Neural progenitor cell (in vitro differentiated cells): ENCODE results near the gene MGAT4B. TPM values are rescaled to one million over a fixed set of nuclear protein-coding genes. Genes with fewer than 3 reads are reported as not detected.

Experiments used
- DNase-seq: peaks from one replicate; pipeline ENCODE4 v3.0.0-alpha.2; 2016; ENCODE audit warnings: low spot score
- H2AFZ ChIP-seq: fragments of 200-600 bp; sonication (generic); replicated peaks from 2 replicates; pipeline ENCODE4 v1.6.1; 2016; ENCODE audit warnings: antibody characterized with exemption
- H3F3A ChIP-seq: fragments of 200-600 bp; sonication (generic); 2 replicates; pipeline ENCODE4 v1.6.1; 2016; ENCODE audit warnings: antibody characterized with exemption, low read depth
- H3K27ac ChIP-seq: fragments of 200-600 bp; sonication (generic); 2 replicates; pipeline ENCODE4 v1.5.1; 2016; ENCODE audit warnings: mild to moderate bottlenecking
- H3K27me3 ChIP-seq: fragments of 200-600 bp; sonication (generic); 2 replicates; pipeline ENCODE4 v1.6.1; 2016; ENCODE audit warnings: mild to moderate bottlenecking, moderate library complexity
- H3K36me3 ChIP-seq: fragments of 200-600 bp; sonication (generic); 2 replicates; pipeline ENCODE4 v1.5.1; 2016
- H3K4me1 ChIP-seq: fragments of 200-600 bp; sonication (generic); 2 replicates; pipeline ENCODE4 v1.6.1; 2016; ENCODE audit warnings: mixed run types
- H3K4me2 ChIP-seq: fragments of 200-600 bp; sonication (generic); 2 replicates; pipeline ENCODE4 v1.6.1; 2016
- H3K4me3 ChIP-seq: fragments of 200-600 bp; sonication (generic); 2 replicates; pipeline ENCODE4 v1.5.1; 2016
- H3K79me2 ChIP-seq: fragments of 200-600 bp; sonication (generic); 2 replicates; pipeline ENCODE4 v1.6.1; 2016; ENCODE audit warnings: low read depth
- H3K9ac ChIP-seq: fragments of 200-600 bp; sonication (generic); 2 replicates; pipeline ENCODE4 v1.6.1; 2016
- H3K9me3 ChIP-seq: fragments of 200-600 bp; sonication (generic); 2 replicates; pipeline ENCODE4 v1.5.1; 2016; ENCODE audit warnings: low read depth
- H4K20me1 ChIP-seq: fragments of 200-600 bp; sonication (generic); 2 replicates; pipeline ENCODE4 v1.6.1; 2016; ENCODE audit warnings: low read depth
- H3K27ac Mint-ChIP-seq: 3 replicates; pipeline ENCODE4 v1.8.0; 2021; ENCODE audit warnings: mixed read lengths
- H3K27me3 Mint-ChIP-seq: 2 replicates; pipeline ENCODE4 v1.8.0; 2022; ENCODE audit warnings: low read depth, mild to moderate bottlenecking, inconsistent platforms, moderate library complexity, mixed read lengths; ENCODE audit not compliant: insufficient read depth
- H3K36me3 Mint-ChIP-seq: 3 replicates; pipeline ENCODE4 v1.8.0; 2021; ENCODE audit warnings: mixed read lengths
- H3K4me1 Mint-ChIP-seq: 3 replicates; pipeline ENCODE4 v1.8.0; 2021; ENCODE audit warnings: mixed read lengths
- H3K4me3 Mint-ChIP-seq: 3 replicates; pipeline ENCODE4 v1.8.0; 2021; ENCODE audit warnings: mild to moderate bottlenecking, moderate library complexity, mixed read lengths
- H3K9me3 Mint-ChIP-seq: 3 replicates; pipeline ENCODE4 v1.8.0; 2020; ENCODE audit warnings: mixed read lengths
- CTCF ChIP-seq: fragments of 200-600 bp; sonication (generic); IDR thresholded peaks from 2 replicates; pipeline ENCODE4 v1.5.1; 2017; ENCODE audit warnings: antibody characterized with exemption, mild to moderate bottlenecking
- EZH2 ChIP-seq: fragments of 200-600 bp; sonication (generic); IDR thresholded peaks from 2 replicates; pipeline ENCODE4 v1.6.1; 2017; ENCODE audit warnings: antibody characterized with exemption, mild to moderate bottlenecking, moderate library complexity
- EZH2phosphoT487 ChIP-seq: fragments of 200-600 bp; sonication (generic); IDR thresholded peaks from 2 replicates; pipeline ENCODE4 v1.6.1; 2017; ENCODE audit warnings: antibody characterized with exemption
- total RNA-seq: library from RNA; depleted of rRNA; stranded (reverse); fragments of >200 nt; gene quantifications from 2 replicates; pipeline ENCODE4 v1.2.3, GENCODE V29; 2015; ENCODE audit warnings: low replicate concordance

MGAT4B gene
- total RNA-seq, 1 donor from 2014 or later, result 32.1 TPM

- H3K9me3 Mint-ChIP-seq, result no peaks in the 10 kb centered on the region
Observed at GRCh38 chr5:179776411-179776938, 30.2 kb downstream of the MGAT4B start.

DNA sequence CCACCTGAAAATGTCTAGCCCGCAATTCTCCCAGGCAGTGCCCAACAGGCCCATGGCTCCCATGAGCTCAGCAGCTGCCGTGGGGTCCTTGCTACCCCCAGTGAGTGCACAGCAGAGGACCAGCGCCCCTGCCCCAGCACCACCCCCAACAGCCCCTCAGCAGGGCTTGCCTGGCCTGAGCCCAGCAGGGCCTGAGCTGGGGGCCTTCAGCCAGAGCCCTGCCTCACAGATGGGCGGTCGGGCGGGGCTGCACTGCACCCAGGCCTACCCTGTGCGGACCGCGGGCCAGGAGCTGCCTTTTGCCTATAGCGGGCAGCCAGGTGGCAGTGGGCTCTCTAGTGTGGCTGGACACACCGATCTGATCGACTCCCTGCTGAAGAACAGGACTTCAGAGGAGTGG lies 32.2 kb downstream of the MGAT4B start:
- H3K4me3 Mint-ChIP-seq, result no peak overlapping the region
- H3K4me1 Mint-ChIP-seq, result no peaks in the 10 kb centered on the region
- Histone ChIP-seq H2AFZ (no peak overlapping the region), H3K79me2 (no peaks in the 10 kb centered on the region), H3K4me1 (no peaks in the 10 kb centered on the region), H3K27ac (no peak overlapping the region), H3K9ac (no peak overlapping the region), H3K4me3 (no peak overlapping the region), H4K20me1 (peaks cover 17% of the 10 kb centered on the region), H3K4me2 (no peak overlapping the region), H3K9me3 (no peaks in the 10 kb centered on the region), H3K36me3 (peaks cover 8% of the 10 kb centered on the region), H3F3A (no peaks in the 10 kb centered on the region), H3K27me3 (no peaks in the 10 kb centered on the region)
- no peak for DNase-seq
- H3K27me3 Mint-ChIP-seq, result peaks cover 2% of the 10 kb centered on the region
- no peaks in the 10 kb centered on the region for H3K9me3 Mint-ChIP-seq
- H3K27ac Mint-ChIP-seq, result no peak overlapping the region
- TF ChIP-seq EZH2phosphoT487, result no peak
- TF ChIP-seq CTCF, result no peak
- TF ChIP-seq EZH2, result no peak
- H3K36me3 Mint-ChIP-seq, result peaks cover 44% of the 10 kb centered on the region

More at GRCh38 chr5:179776411-179776938, 30.2 kb downstream of the MGAT4B start:
- Mint-ChIP-seq H3K27ac (no peak overlapping the region), H3K4me3 (no peak overlapping the region), H3K4me1 (no peaks in the 10 kb centered on the region), H3K36me3 (peaks cover 40% of the 10 kb centered on the region), H3K27me3 (peaks cover 2% of the 10 kb centered on the region)
- Histone ChIP-seq H3K4me2 (no peak overlapping the region), H3K4me3 (no peak overlapping the region), H3K27me3 (no peaks in the 10 kb centered on the region), H3K79me2 (no peaks in the 10 kb centered on the region), H2AFZ (no peak overlapping the region), H3F3A (no peaks in the 10 kb centered on the region), H3K27ac (no peak overlapping the region), H3K9me3 (no peaks in the 10 kb centered on the region), H3K9ac (no peak overlapping the region), H3K4me1 (no peaks in the 10 kb centered on the region), H4K20me1 (peaks cover 4% of the 10 kb centered on the region), H3K36me3 (no peaks in the 10 kb centered on the region)
- TF ChIP-seq EZH2 (no peak), CTCF (no peak), EZH2phosphoT487 (no peak)
- DNase-seq, result no peak

GRCh38 chr5:179773686-179774040 lies 33.0 kb downstream of the MGAT4B start:
- TF ChIP-seq EZH2 (no peak), CTCF (no peak), EZH2phosphoT487 (no peak)
- Histone ChIP-seq H4K20me1 (peaks cover 25% of the 10 kb centered on the region), H3K79me2 (no peaks in the 10 kb centered on the region), H3K36me3 (peaks cover 8% of the 10 kb centered on the region), H3F3A (no peaks in the 10 kb centered on the region), H3K4me2 (no peak overlapping the region), H3K4me1 (no peaks in the 10 kb centered on the region), H3K4me3 (no peak overlapping the region), H3K27me3 (no peaks in the 10 kb centered on the region), H3K9ac (no peak overlapping the region), H2AFZ (no peak overlapping the region), H3K9me3 (no peaks in the 10 kb centered on the region), H3K27ac (no peak overlapping the region)
- H3K27ac Mint-ChIP-seq, result no peak overlapping the region
- no peak overlapping the region for H3K4me3 Mint-ChIP-seq
- no peaks in the 10 kb centered on the region for H3K4me1 Mint-ChIP-seq
- peaks cover 48% of the 10 kb centered on the region for H3K36me3 Mint-ChIP-seq
- peaks cover 2% of the 10 kb centered on the region for H3K27me3 Mint-ChIP-seq
- no peaks in the 10 kb centered on the region for H3K9me3 Mint-ChIP-seq
- DNase-seq, result no peak
